Thyroid gland (tissue), 4 donors: ENCODE data around the gene APAF1.

Experiments used
- CTCF ChIP-seq, 6 experiments: fragments of 200-600 bp in 3 of 6; fragments of 450-650 bp in 3 of 6; sonication (generic) in 3 of 6; IDR thresholded peaks; one replicate each; pipeline ENCODE4 v1.5.1; 2016 to 2019; ENCODE audit warnings: antibody characterized with exemption in 6 of 6, mild to moderate bottlenecking in 2 of 6, inconsistent platforms in 1 of 6, moderate library complexity in 1 of 6
- POLR2A ChIP-seq, 2 donors: fragments of 450-650 bp; IDR thresholded peaks; one replicate each; pipeline ENCODE4 v1.6.1; 2017; ENCODE audit warnings: antibody characterized with exemption in 2 of 2, mild to moderate bottlenecking in 2 of 2, moderate library complexity in 1 of 2

- TF ChIP-seq CTCF (IDR thresholded peaks at IDR 0.05) = no peak
- no peak for TF ChIP-seq POLR2A (IDR thresholded peaks at IDR 0.05)
Observed at GRCh38 chr12:98699586-98699985, 54.5 kb downstream of the APAF1 start.
